A673 (cell line): ENCODE data around the gene LIM2.

Source experiments
- CTCF ChIP-seq: fragments of 300-800, 200-600 bp; sonication (generic); conservative IDR thresholded peaks from 2 replicates; pipeline ENCODE4 v1.5.1; 2017; ENCODE audit warnings: low read depth, mild to moderate bottlenecking, antibody characterized with exemption, low read length, moderate library complexity, mixed read lengths
- EZH2 ChIP-seq: fragments of 200-600 bp; sonication (generic); IDR thresholded peaks from 2 replicates; pipeline ENCODE4 v1.6.1; 2017; ENCODE audit warnings: borderline replicate concordance, low read depth, mild to moderate bottlenecking, mixed read lengths, antibody characterized with exemption, low read length; ENCODE audit not compliant: poor library complexity, severe bottlenecking

- TF ChIP-seq CTCF, result no peak
- no peak for TF ChIP-seq EZH2
Observed at GRCh38 chr19:51357952-51358351, 29.8 kb downstream of the LIM2 start.
